Measurements from ENCODE around the gene SLK.

DNA sequence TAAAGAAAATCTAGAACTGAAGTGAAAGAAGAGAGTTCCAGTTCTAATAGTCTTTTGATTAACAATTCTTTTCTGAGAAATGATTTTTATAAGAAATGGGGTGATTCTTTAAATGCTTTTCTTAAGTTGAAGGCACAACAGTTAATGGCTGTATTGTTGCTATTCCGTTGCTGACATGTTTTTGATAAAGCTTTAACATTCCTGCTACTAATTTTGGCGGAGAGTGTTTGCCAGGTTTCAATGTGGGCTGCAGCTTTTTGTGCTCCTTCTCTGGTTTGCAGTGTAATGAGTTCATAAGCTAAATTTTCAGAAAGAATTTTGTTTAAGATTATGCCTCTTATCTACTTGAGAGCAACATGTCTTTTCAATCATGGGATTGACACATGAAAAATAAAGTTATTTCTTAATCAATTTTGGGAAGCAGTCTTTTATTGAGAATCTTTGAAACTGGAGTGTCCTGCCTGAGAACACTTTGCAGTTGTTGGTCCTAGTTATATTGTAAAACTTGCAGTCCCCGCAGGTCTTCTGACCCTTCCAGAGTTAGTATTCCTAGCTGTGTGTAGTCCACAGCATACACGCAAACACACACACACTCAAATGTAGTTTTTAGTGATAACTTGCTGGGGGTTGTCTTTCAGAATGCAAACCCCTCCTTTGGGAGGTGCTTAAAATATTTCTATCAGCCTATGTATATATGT lies 62.0 kb downstream of the SLK start:
- TF ChIP-seq, protein P1, sequence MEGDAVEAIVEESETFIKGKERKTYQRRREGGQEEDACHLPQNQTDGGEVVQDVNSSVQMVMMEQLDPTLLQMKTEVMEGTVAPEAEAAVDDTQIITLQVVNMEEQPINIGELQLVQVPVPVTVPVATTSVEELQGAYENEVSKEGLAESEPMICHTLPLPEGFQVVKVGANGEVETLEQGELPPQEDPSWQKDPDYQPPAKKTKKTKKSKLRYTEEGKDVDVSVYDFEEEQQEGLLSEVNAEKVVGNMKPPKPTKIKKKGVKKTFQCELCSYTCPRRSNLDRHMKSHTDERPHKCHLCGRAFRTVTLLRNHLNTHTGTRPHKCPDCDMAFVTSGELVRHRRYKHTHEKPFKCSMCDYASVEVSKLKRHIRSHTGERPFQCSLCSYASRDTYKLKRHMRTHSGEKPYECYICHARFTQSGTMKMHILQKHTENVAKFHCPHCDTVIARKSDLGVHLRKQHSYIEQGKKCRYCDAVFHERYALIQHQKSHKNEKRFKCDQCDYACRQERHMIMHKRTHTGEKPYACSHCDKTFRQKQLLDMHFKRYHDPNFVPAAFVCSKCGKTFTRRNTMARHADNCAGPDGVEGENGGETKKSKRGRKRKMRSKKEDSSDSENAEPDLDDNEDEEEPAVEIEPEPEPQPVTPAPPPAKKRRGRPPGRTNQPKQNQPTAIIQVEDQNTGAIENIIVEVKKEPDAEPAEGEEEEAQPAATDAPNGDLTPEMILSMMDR (IDR thresholded peaks at IDR 0.05; ENCODE audit: insufficient read depth, low read length, poor library complexity, severe bottlenecking), result no peak
- no peak for TF ChIP-seq EZH2phosphoT487 (conservative IDR thresholded peaks at IDR 0.05; ENCODE audit: low read length)
